Mesendoderm (in vitro differentiated cells): ENCODE measurements around the gene TDRD12.

Experiments
- DNase-seq: peaks from one replicate; pipeline ENCODE4 v3.0.0; 2013
- H2AK5ac ChIP-seq: 2 replicates; pipeline ENCODE4 v1.6.1; 2013; ENCODE audit warnings: low read length, inconsistent platforms
- H2BK120ac ChIP-seq: 2 replicates; pipeline ENCODE4 v1.6.1; 2013; ENCODE audit warnings: low read depth, mild to moderate bottlenecking, low read length, moderate library complexity, mixed read lengths
- H2BK15ac ChIP-seq: replicated peaks from 2 replicates; pipeline ENCODE4 v1.6.1; 2013; ENCODE audit warnings: low read depth, mild to moderate bottlenecking, moderate library complexity
- H2BK5ac ChIP-seq: 2 replicates; pipeline ENCODE4 v1.6.1; 2013; ENCODE audit warnings: low read length, inconsistent platforms
- H3K18ac ChIP-seq: 2 replicates; pipeline ENCODE4 v1.6.1; 2013; ENCODE audit warnings: mild to moderate bottlenecking, low read length, mixed read lengths
- H3K23ac ChIP-seq: one replicate; pipeline ENCODE4 v1.6.1; 2013; ENCODE audit warnings: low read length
- H3K27ac ChIP-seq: 2 replicates; pipeline ENCODE4 v1.5.1; 2013; ENCODE audit warnings: low read depth, mild to moderate bottlenecking, inconsistent platforms, low read length, moderate library complexity
- H3K27me3 ChIP-seq: 2 replicates; pipeline ENCODE4 v1.6.1; 2013; ENCODE audit warnings: low read length, control low read depth, mild to moderate bottlenecking, inconsistent platforms; ENCODE audit not compliant: insufficient read depth, poor library complexity
- H3K36me3 ChIP-seq: 2 replicates; pipeline ENCODE4 v1.6.1; 2013; ENCODE audit warnings: low read length, inconsistent platforms; ENCODE audit not compliant: control insufficient read depth, insufficient read depth
- H3K4ac ChIP-seq: one replicate; pipeline ENCODE4 v1.6.1; 2013; ENCODE audit warnings: low read depth, mild to moderate bottlenecking, low read length, moderate library complexity
- H3K4me1 ChIP-seq: 2 replicates; pipeline ENCODE4 v1.6.1; 2013; ENCODE audit warnings: low read depth, low read length, inconsistent platforms; ENCODE audit not compliant: control insufficient read depth
- H3K4me2 ChIP-seq: 2 replicates; pipeline ENCODE4 v1.6.1; 2013; ENCODE audit warnings: low read length
- H3K4me3 ChIP-seq: 2 replicates; pipeline ENCODE4 v1.5.1; 2013; ENCODE audit warnings: mild to moderate bottlenecking, low read length
- H3K56ac ChIP-seq: one replicate; pipeline ENCODE4 v1.6.1; 2013; ENCODE audit warnings: low read length
- H3K79me1 ChIP-seq: 2 replicates; pipeline ENCODE4 v1.6.1; 2013; ENCODE audit warnings: low read length, inconsistent platforms
- H3K79me2 ChIP-seq: 2 replicates; pipeline ENCODE4 v1.6.1; 2013; ENCODE audit warnings: mild to moderate bottlenecking, low read length; ENCODE audit not compliant: control insufficient read depth, insufficient read depth
- H3K9ac ChIP-seq: 2 replicates; pipeline ENCODE4 v1.6.1; 2013; ENCODE audit warnings: low read length, inconsistent platforms
- H4K5ac ChIP-seq: one replicate; pipeline ENCODE4 v1.6.1; 2013; ENCODE audit warnings: low read length
- H4K8ac ChIP-seq: one replicate; pipeline ENCODE4 v1.6.1; 2013; ENCODE audit warnings: low read depth, mild to moderate bottlenecking, control low read depth, low read length, moderate library complexity
- WGBS: extraction: QIAGEN DNeasy Blood & Tissue Kit; methylation state at CpG from one replicate; pipeline ENCODE4 v1.1.7; 2013; ENCODE audit warnings: low lambda C conversion rate, missing lambda C conversion rate; ENCODE audit not compliant: insufficient coverage; ENCODE audit errors: extremely low coverage; 5-methylcytosine and 5-hydroxymethylcytosine counted together

TDRD12 gene

DNA sequence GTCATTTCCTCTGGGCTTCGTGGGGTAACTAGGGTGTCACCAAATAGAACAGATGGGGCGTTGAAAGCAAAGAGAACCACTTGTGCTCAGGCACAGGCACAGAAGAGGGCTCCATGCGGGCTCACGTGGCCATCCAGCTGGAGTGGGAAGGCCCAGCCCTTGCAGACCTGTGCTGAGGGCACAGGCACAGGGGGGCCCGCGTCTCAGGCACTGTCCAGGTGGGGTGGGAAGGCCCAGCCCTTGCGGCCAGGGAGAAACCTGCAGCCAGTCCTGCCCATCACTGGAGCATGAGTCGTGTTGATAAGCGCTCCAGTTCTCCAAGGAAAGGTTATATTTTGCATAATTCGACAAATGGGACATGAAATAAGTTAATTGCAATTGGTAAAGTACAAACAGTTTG lies 92.5 kb downstream of the TDRD12 start:
- Histone ChIP-seq H3K27me3 (no peaks in the 10 kb centered on the region), H4K8ac (no peak overlapping the region), H3K4me3 (no peak overlapping the region), H3K79me1 (no peaks in the 10 kb centered on the region), H3K56ac (no peak overlapping the region), H3K23ac (no peak overlapping the region), H3K18ac (no peak overlapping the region), H2BK5ac (no peak overlapping the region), H3K79me2 (no peaks in the 10 kb centered on the region), H2BK15ac (no peak overlapping the region), H3K9ac (no peak overlapping the region), H3K4ac (no peak overlapping the region), H3K4me1 (no peaks in the 10 kb centered on the region), H2AK5ac (no peak overlapping the region), H4K5ac (no peak overlapping the region), H3K27ac (no peak overlapping the region), H2BK120ac (no peak overlapping the region), H3K36me3 (no peaks in the 10 kb centered on the region), H3K4me2 (no peak overlapping the region)
- no peak for DNase-seq
- no CpG with 5 or more reads among the region's 10 CpGs for WGBS

- no CpG with 5 or more reads among the region's 3 CpGs for WGBS
Observed at GRCh38 chr19:32812571-32812970, 93.0 kb downstream of the TDRD12 start.

DNA sequence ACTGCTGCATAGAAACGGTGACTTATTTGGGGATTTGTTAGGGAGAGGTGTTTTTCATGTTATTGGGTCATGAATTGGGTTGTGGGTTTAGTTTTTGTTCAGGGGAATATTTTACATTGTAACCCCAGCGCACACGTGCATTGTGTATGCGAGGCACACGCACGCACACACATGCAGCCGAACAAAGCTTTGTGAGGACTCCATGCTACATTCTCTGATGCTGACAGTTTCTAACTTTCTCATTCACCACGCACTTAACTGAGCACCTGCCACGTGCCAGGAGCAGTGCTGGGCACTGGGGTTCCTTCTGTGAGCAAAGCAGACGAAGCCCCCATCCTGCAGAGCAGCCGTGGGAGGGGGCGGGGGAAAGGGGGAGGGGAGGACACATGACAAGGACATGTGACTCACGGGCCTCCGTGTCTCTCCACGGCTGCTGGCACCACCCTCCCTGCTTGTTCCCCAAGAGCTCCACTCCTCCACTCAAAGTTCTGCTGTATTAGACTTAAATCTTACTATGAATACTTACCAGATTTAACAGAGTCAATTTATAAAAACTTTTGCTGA lies 94.4 kb downstream of the TDRD12 start:
- no peak overlapping the region for H3K27ac ChIP-seq
- H2AK5ac ChIP-seq, result no peak overlapping the region
- no peak overlapping the region for H3K56ac ChIP-seq
- no peak overlapping the region for H3K23ac ChIP-seq
- no peak overlapping the region for H2BK120ac ChIP-seq
- H3K9ac ChIP-seq, result no peak overlapping the region
- no peak overlapping the region for H2BK5ac ChIP-seq
- H4K8ac ChIP-seq, result no peak overlapping the region
- H3K36me3 ChIP-seq, result no peaks in the 10 kb centered on the region
- no peak for DNase-seq
- H3K79me1 ChIP-seq, result no peaks in the 10 kb centered on the region
- WGBS, result no CpG with 5 or more reads among the region's 15 CpGs
- H3K4ac ChIP-seq, result no peak overlapping the region
- H3K4me1 ChIP-seq, result no peaks in the 10 kb centered on the region
- no peak overlapping the region for H3K18ac ChIP-seq
- no peak overlapping the region for H4K5ac ChIP-seq
- no peak overlapping the region for H2BK15ac ChIP-seq
- H3K27me3 ChIP-seq, result no peaks in the 10 kb centered on the region
- no peaks in the 10 kb centered on the region for H3K79me2 ChIP-seq
- no peak overlapping the region for H3K4me3 ChIP-seq
- no peak overlapping the region for H3K4me2 ChIP-seq

More at GRCh38 chr19:32812571-32812970, 93.0 kb downstream of the TDRD12 start:
- Histone ChIP-seq H3K27ac (no peak overlapping the region), H3K79me1 (no peaks in the 10 kb centered on the region), H3K36me3 (no peaks in the 10 kb centered on the region), H2AK5ac (no peak overlapping the region), H3K9ac (no peak overlapping the region), H3K56ac (no peak overlapping the region), H4K8ac (no peak overlapping the region), H3K23ac (no peak overlapping the region), H3K27me3 (no peaks in the 10 kb centered on the region), H2BK15ac (no peak overlapping the region), H3K4me2 (no peak overlapping the region), H3K18ac (no peak overlapping the region), H3K4me3 (no peak overlapping the region), H3K79me2 (no peaks in the 10 kb centered on the region), H2BK5ac (no peak overlapping the region), H2BK120ac (no peak overlapping the region), H3K4me1 (no peaks in the 10 kb centered on the region), H3K4ac (no peak overlapping the region), H4K5ac (no peak overlapping the region)
- no peak for DNase-seq

DNA sequence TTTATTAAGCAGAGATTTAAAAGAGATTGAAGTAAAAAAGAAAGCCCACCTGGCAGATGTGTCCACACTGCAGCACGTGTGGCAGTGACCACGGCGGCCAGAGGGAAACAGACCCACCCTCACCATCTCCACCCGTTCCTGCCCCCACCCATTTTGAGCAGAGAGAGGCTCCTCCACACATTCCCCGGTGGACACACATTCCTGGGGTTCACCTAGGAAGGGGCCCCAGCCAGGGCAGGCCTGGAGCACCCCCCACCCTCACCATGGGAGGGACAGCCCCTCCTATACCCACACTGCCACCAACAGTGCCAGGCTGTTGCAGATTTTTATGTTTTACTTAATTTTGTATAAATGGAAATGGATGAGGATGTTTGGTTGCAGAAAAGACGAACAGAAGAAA lies 95.1 kb downstream of the TDRD12 start:
- Histone ChIP-seq H3K27me3 (no peaks in the 10 kb centered on the region), H3K27ac (no peak overlapping the region)
- WGBS, result no CpG with 5 or more reads among the region's 6 CpGs

DNA sequence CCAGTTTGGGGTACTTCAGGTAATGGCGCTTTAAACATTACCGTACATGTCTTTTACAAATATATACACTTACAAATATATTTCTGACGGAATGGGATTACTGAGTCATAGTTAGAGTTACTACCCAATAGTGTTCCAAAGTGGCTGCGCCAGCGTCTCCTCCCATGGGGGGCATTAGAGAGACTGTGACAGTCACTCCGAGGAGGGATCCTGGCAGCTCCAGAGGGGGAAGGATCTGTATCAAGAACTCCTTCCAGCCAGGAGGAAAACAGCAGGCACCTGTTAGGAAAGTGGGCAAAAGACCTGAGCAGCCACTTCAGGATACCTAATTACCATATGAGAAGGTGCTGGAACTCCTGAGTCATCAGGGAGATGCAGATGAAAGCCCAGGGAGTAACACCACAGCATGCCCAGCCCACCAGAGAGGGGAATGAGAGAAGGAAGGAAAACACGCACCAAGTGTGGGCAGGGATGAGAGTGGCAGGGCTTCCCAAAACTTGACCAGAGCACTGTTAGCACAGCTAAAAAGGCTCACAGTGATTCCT lies 97.1 kb downstream of the TDRD12 start:
- Histone ChIP-seq H3K56ac (peak overlapping the region; percentile 5), H3K79me2 (no peaks in the 10 kb centered on the region), H3K23ac (no peak overlapping the region), H3K79me1 (no peaks in the 10 kb centered on the region), H3K36me3 (no peaks in the 10 kb centered on the region), H3K9ac (no peak overlapping the region), H2AK5ac (no peak overlapping the region), H3K4me2 (no peak overlapping the region), H4K5ac (no peak overlapping the region), H2BK5ac (no peak overlapping the region), H2BK120ac (no peak overlapping the region), H3K18ac (no peak overlapping the region), H3K4me3 (no peak overlapping the region), H2BK15ac (no peak overlapping the region), H4K8ac (no peak overlapping the region), H3K4ac (no peak overlapping the region), H3K27ac (no peak overlapping the region), H3K27me3 (no peaks in the 10 kb centered on the region), H3K4me1 (no peaks in the 10 kb centered on the region)
- no CpG with 5 or more reads among the region's 7 CpGs for WGBS
- peak; percentile 70 for DNase-seq

More for the DNA sequence above, 95.1 kb downstream of the TDRD12 start:
- H2BK15ac ChIP-seq, result no peak overlapping the region
- H4K8ac ChIP-seq, result no peak overlapping the region
- no peak overlapping the region for H3K18ac ChIP-seq
- no peak overlapping the region for H2AK5ac ChIP-seq
- no peaks in the 10 kb centered on the region for H3K4me1 ChIP-seq
- no peak overlapping the region for H4K5ac ChIP-seq
- no peak overlapping the region for H2BK5ac ChIP-seq
- H3K4ac ChIP-seq, result no peak overlapping the region
- no peak overlapping the region for H3K56ac ChIP-seq
- no peak overlapping the region for H3K4me2 ChIP-seq
- no peak overlapping the region for H2BK120ac ChIP-seq
- H3K23ac ChIP-seq, result no peak overlapping the region
- no peaks in the 10 kb centered on the region for H3K79me2 ChIP-seq
- no peak overlapping the region for H3K4me3 ChIP-seq
- H3K9ac ChIP-seq, result no peak overlapping the region
- DNase-seq, result no peak
- no peaks in the 10 kb centered on the region for H3K36me3 ChIP-seq
- no peaks in the 10 kb centered on the region for H3K79me1 ChIP-seq
